Measurements from ENCODE around the gene VWA8.

DNA sequence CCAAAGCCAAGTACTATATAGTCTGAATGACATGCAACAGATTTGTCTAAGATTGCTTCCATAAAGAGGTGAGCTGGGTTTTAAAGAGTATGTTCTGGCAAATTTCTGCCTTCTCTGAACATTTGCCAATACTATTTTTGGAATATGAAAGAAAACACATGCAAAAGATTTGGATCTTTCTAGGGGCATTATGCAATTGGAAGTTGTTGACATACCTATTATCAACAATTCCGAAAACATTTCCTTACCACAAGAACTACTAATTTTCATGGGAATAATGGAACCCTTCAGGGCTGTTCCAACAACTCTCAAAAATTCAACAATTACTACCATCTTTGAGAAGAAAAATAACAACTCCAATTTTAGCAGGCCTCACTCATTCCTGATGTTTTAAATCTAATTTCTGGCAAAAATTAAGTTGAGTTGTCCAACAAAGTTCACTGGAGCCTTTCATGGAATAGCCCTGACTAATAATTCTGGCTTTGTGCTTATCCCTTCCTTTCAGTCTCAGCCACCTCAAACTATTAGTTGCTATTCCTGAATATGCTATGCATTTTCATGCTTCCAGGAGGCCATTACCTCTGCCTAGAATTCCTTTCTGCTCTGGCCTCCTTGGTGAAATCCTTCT lies 253.6 kb downstream of the VWA8 start:
- TF ChIP-seq CTCF (IDR thresholded peaks at IDR 0.05) (no peak), POLR2AphosphoS5 (IDR thresholded peaks at IDR 0.05; ENCODE audit: low read depth, low read length) (no peak)
